ENCODE measurements around the gene RHBDD1.

RHBDD1 gene

GRCh38 chr2:226845386-226846116 is 9.7 kb downstream of the RHBDD1 start:
- DNase-seq (ENCODE audit: low spot score) = no peak

GRCh38 chr2:226847090-226847489 is 11.2 kb downstream of the RHBDD1 start:
- no peak for DNase-seq (ENCODE audit: low spot score)

GRCh38 chr2:226847511-226847910 is 11.7 kb downstream of the RHBDD1 start:
- no peak for DNase-seq (ENCODE audit: low spot score)

- DNase-seq (ENCODE audit: low spot score) = no peak
Observed at GRCh38 chr2:226849349-226849748, 13.5 kb downstream of the RHBDD1 start.

- no peak for DNase-seq (ENCODE audit: low spot score)
Observed at GRCh38 chr2:226850024-226850423, 14.2 kb downstream of the RHBDD1 start.

- DNase-seq (ENCODE audit: low spot score) = no peak
Observed at GRCh38 chr2:226855787-226856186, 19.9 kb downstream of the RHBDD1 start.

- DNase-seq (ENCODE audit: low spot score) = no peak
Observed at GRCh38 chr2:226860087-226860486, 24.2 kb downstream of the RHBDD1 start.

GRCh38 chr2:226862623-226863022 is 26.8 kb downstream of the RHBDD1 start:
- DNase-seq (ENCODE audit: low spot score) = no peak

GRCh38 chr2:226865273-226865672 is 29.4 kb downstream of the RHBDD1 start:
- DNase-seq (ENCODE audit: low spot score) = no peak

- no peak for DNase-seq (ENCODE audit: low spot score)
Observed at GRCh38 chr2:226865710-226866109, 29.9 kb downstream of the RHBDD1 start.

- DNase-seq (ENCODE audit: low spot score) = no peak
Observed at GRCh38 chr2:226868331-226869162, 32.7 kb downstream of the RHBDD1 start.

GRCh38 chr2:226869371-226869770 is 33.5 kb downstream of the RHBDD1 start:
- peak; percentile 26 for DNase-seq (ENCODE audit: low spot score)

- DNase-seq (ENCODE audit: low spot score) = no peak
Observed at GRCh38 chr2:226873051-226873620, 37.3 kb downstream of the RHBDD1 start.

- no peak for DNase-seq (ENCODE audit: low spot score)
Observed at GRCh38 chr2:226873826-226874225, 38.0 kb downstream of the RHBDD1 start.

GRCh38 chr2:226874749-226875148 is 38.9 kb downstream of the RHBDD1 start:
- DNase-seq (ENCODE audit: low spot score) = no peak

GRCh38 chr2:226875438-226876225 is 39.8 kb downstream of the RHBDD1 start:
- DNase-seq (ENCODE audit: low spot score) = no peak

- DNase-seq (ENCODE audit: low spot score) = no peak
Observed at GRCh38 chr2:226877491-226877890, 41.6 kb downstream of the RHBDD1 start.

GRCh38 chr2:226881287-226881686 is 45.4 kb downstream of the RHBDD1 start:
- DNase-seq (ENCODE audit: low spot score) = no peak

GRCh38 chr2:226882606-226883005 is 46.8 kb downstream of the RHBDD1 start:
- no peak for DNase-seq (ENCODE audit: low spot score)

GRCh38 chr2:226883296-226883795 is 47.5 kb downstream of the RHBDD1 start:
- no peak for DNase-seq (ENCODE audit: low spot score)

- no peak for DNase-seq (ENCODE audit: low spot score)
Observed at GRCh38 chr2:226884166-226884565, 48.3 kb downstream of the RHBDD1 start.

All from AG08395 (cell line).